Smooth muscle cell (in vitro differentiated cells): ENCODE data around the gene CASK. TPM values are rescaled to one million over a fixed set of nuclear protein-coding genes. Genes with fewer than 3 reads are reported as not detected.
"Not testable (repeated sequence)": the region's sequence is repeated elsewhere in the genome, so short reads cannot be mapped to it uniquely, and the experiment has no call there.

Experiments used
- DNase-seq: peaks from one replicate; lab custom pipeline; 2025; ENCODE audit not compliant: unreplicated experiment; lab: John Stamatoyannopoulos, UW
- H2AFZ ChIP-seq: fragments of 200-600 bp; sonication (generic); 2 replicates; pipeline ENCODE4 v1.6.0; 2016; ENCODE audit warnings: antibody characterized with exemption, low read depth, mild to moderate bottlenecking
- H3F3A ChIP-seq: fragments of 200-600 bp; sonication (generic); 2 replicates; pipeline ENCODE4 v1.6.0; 2017; ENCODE audit warnings: antibody characterized with exemption, low read depth
- H3K27ac ChIP-seq: fragments of 200-600 bp; sonication (generic); 2 replicates; pipeline ENCODE4 v1.5.1; 2016; ENCODE audit warnings: low read depth, mild to moderate bottlenecking
- H3K27me3 ChIP-seq: fragments of 200-600 bp; sonication (generic); 2 replicates; pipeline ENCODE4 v1.6.1; 2016; ENCODE audit warnings: low read depth, mild to moderate bottlenecking
- H3K36me3 ChIP-seq: fragments of 200-600 bp; sonication (generic); 2 replicates; pipeline ENCODE4 v1.5.1; 2016; ENCODE audit warnings: low read depth
- H3K4me1 ChIP-seq: fragments of 200-600 bp; sonication (generic); 2 replicates; pipeline ENCODE4 v1.5.1; 2016; ENCODE audit warnings: low read depth
- H3K4me2 ChIP-seq: fragments of 200-600 bp; sonication (generic); 2 replicates; pipeline ENCODE4 v1.6.0; 2016; ENCODE audit warnings: mild to moderate bottlenecking
- H3K4me3 ChIP-seq: fragments of 200-600 bp; sonication (generic); 2 replicates; pipeline ENCODE4 v1.5.1; 2016; ENCODE audit warnings: mild to moderate bottlenecking
- H3K79me2 ChIP-seq: fragments of 200-600 bp; sonication (generic); 2 replicates; pipeline ENCODE4 v1.6.0; 2016; ENCODE audit warnings: low read depth, mild to moderate bottlenecking
- H3K9ac ChIP-seq: fragments of 200-600 bp; sonication (generic); 2 replicates; pipeline ENCODE4 v1.6.0; 2016; ENCODE audit warnings: low read depth
- H3K9me3 ChIP-seq: fragments of 200-600 bp; sonication (generic); replicated peaks from 2 replicates; pipeline ENCODE4 v1.5.1; 2016; ENCODE audit warnings: low read depth
- H4K20me1 ChIP-seq: fragments of 200-600 bp; sonication (generic); 2 replicates; pipeline ENCODE4 v1.6.0; 2016; ENCODE audit warnings: low read depth
- CTCF ChIP-seq: fragments of 200-600 bp; sonication (generic); IDR thresholded peaks from 2 replicates; pipeline ENCODE4 v1.5.1; 2017; ENCODE audit warnings: borderline replicate concordance, mild to moderate bottlenecking, antibody characterized with exemption; ENCODE audit not compliant: insufficient read depth, poor library complexity, severe bottlenecking
- WGBS: methylation state at CpG from one replicate; pipeline ENCODE4 v1.1.7; 2016; ENCODE audit warnings: low lambda C conversion rate; 5-methylcytosine and 5-hydroxymethylcytosine counted together
- polyA plus RNA-seq: library from polyadenylated mRNA; unstranded; fragments of >200 nt; fragmentation: Nextera tagmentation; extraction: Ambion mirVana; gene quantifications from 2 replicates; pipeline ENCODE4 v1.2.1, GENCODE V29; 2016
- total RNA-seq: library from RNA; depleted of rRNA; stranded (reverse); fragments of >200 nt; gene quantifications from 2 replicates; pipeline ENCODE4 v1.2.3, GENCODE V29; 2014

The CASK gene
- total and polyA plus RNA-seq, 2 experiments from 2014 or later = 49.4 to 97.5 TPM

DNA sequence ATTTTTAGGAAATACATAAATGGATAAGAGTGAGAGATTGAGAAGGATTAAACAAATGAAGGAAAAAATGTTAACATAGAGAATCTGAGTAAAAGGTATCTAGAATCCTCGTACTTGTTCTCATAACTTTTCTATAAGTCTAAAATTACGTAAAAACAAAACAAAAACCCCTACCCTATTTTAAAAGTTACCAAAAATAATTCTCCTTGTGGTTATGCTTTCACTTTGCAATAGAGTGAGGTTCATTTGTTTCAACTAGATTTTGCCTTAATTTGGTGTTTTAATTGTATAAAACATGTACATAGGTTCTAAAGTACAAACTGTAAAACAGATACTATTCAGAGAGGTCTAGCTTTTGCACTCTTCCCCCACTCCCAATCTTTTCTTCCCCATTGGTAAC is 238.4 kb downstream of the CASK start:
- no peak for TF ChIP-seq CTCF
- Histone ChIP-seq H4K20me1 (no peaks in the 10 kb centered on the region), H2AFZ (no peak overlapping the region), H3K9ac (no peak overlapping the region), H3K36me3 (no peaks in the 10 kb centered on the region), H3K4me3 (no peak overlapping the region), H3K9me3 (no peaks in the 10 kb centered on the region), H3K27me3 (no peaks in the 10 kb centered on the region), H3F3A (no peaks in the 10 kb centered on the region), H3K79me2 (no peaks in the 10 kb centered on the region), H3K27ac (no peak overlapping the region), H3K4me1 (no peaks in the 10 kb centered on the region), H3K4me2 (no peak overlapping the region)
- DNase-seq = no peak
- WGBS = 88% methylated on average over 2 of the region's 2 CpGs

- no peak overlapping the region for H2AFZ ChIP-seq
- no peaks in the 10 kb centered on the region for H3K9me3 ChIP-seq
- H3K27ac ChIP-seq = no peak overlapping the region
- no peaks in the 10 kb centered on the region for H3K79me2 ChIP-seq
- no peaks in the 10 kb centered on the region for H3K4me1 ChIP-seq
- no peak overlapping the region for H3K4me2 ChIP-seq
- no peaks in the 10 kb centered on the region for H3F3A ChIP-seq
- no peaks in the 10 kb centered on the region for H3K36me3 ChIP-seq
- H4K20me1 ChIP-seq = no peaks in the 10 kb centered on the region
- TF ChIP-seq CTCF = no peak
- DNase-seq = no peak
- 66% methylated on average over 3 of the region's 3 CpGs for WGBS
- no peaks in the 10 kb centered on the region for H3K27me3 ChIP-seq
- no peak overlapping the region for H3K4me3 ChIP-seq
- H3K9ac ChIP-seq = no peak overlapping the region
Observed at GRCh38 chrX:41684138-41684537, 239.2 kb downstream of the CASK start.

DNA sequence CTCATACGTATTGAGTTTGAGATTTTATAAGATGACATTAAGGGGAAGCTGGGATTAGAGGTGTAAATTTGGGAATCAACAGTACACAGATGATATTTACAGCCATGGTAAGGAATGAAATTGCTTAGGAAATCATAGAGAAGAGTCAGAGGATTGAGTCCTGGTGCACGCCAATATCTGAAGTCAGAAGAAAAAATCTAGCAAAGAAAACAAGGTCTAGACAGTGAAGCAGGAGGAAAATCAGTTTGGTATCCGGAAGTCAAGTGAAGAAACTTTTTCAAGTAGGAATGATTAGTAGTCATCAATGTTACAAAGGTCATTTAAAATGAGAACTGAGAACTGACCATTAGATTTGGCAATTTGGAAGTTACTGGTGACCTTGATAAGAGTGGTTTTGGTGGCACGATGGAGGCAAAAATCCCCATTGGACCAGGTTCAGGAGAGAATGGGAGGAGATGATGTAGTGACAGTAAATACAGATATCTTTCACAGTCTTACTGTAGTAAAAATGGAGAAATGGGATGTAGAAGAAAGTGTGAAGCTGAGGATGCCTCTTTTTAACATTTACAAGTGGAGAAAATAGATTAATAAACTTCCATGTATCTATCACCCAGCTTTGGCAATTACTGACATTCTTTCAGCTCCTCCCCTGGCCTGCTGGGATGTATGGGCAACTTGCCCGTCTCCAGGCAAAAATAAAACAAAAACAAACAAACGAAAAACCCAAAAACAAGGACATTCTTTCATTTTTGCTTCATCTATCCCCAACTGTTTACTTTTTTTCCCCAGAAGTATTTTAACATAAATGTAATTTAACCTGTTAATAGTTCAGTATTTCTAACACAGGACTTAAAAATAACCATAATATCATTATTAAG is 245.9 kb downstream of the CASK start:
- TF ChIP-seq CTCF = no peak
- Histone ChIP-seq H3K4me2 (no peak overlapping the region), H3K4me3 (no peak overlapping the region), H3K27ac (no peak overlapping the region), H3K9ac (no peak overlapping the region), H4K20me1 (no peaks in the 10 kb centered on the region), H3K27me3 (no peaks in the 10 kb centered on the region), H2AFZ (no peak overlapping the region), H3K9me3 (no peaks in the 10 kb centered on the region), H3K4me1 (no peaks in the 10 kb centered on the region), H3K36me3 (no peaks in the 10 kb centered on the region), H3K79me2 (no peaks in the 10 kb centered on the region), H3F3A (no peaks in the 10 kb centered on the region)
- 87% methylated on average over 6 of the region's 6 CpGs for WGBS
- DNase-seq = no peak

DNA sequence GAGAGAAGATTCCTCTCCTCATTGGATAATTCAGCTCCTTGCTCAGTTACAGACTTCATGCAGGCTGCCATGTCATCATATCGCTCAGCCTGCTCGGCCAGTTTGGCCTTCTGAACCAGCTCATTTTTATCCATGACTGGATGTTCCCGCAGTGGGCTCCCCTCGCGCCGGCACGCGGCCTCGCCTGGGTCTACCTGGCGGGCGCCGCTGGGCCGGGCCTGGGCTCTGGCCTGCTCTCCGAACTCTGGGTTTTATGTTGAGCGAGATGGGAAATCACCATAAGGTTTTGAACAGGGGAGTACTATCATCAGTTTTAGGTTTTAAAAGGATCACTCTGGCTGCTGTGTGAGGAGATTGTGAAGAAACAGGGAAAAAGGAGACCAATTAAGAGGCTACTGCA is 247.0 kb downstream of the CASK start:
- H4K20me1 ChIP-seq, H3K4me3 ChIP-seq, H2AFZ ChIP-seq, H3K4me2 ChIP-seq, H3K9me3 ChIP-seq, H3F3A ChIP-seq, H3K79me2 ChIP-seq, H3K36me3 ChIP-seq, H3K27me3 ChIP-seq, H3K27ac ChIP-seq, H3K9ac ChIP-seq, DNase-seq, H3K4me1 ChIP-seq: not testable (repeated sequence)
- WGBS = 97% methylated on average over 15 of the region's 15 CpGs
